NCI-H69 (cell line): ENCODE results near the gene ATIC.
"Not testable (repeated sequence)": the region's sequence is repeated elsewhere in the genome, so short reads cannot be mapped to it uniquely, and the experiment has no call there.

Experiments
- DNase-seq: peaks from one replicate; lab custom pipeline; 2025; lab: John Stamatoyannopoulos, UW

Gene ATIC

DNA sequence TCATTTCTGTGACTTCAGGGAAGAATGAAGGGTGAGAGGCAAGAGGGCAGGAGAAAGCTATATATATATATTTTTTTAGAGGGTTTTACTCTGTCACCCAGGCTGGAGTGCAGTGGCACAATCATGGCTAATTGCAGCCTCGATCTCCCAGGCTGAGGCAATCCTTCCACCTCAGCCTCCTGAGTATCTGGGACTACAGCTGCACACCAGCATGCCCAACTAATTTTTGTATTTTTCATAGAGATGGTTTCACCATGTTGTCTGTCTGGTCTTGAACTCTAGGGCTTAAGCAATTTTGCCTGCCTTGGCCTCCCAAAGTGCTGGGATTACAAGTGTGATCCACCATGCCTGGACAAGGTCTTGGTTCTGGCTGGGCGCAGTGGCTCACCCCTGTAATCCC lies 3.4 kb downstream of the ATIC start:
- no peak for DNase-seq

DNA sequence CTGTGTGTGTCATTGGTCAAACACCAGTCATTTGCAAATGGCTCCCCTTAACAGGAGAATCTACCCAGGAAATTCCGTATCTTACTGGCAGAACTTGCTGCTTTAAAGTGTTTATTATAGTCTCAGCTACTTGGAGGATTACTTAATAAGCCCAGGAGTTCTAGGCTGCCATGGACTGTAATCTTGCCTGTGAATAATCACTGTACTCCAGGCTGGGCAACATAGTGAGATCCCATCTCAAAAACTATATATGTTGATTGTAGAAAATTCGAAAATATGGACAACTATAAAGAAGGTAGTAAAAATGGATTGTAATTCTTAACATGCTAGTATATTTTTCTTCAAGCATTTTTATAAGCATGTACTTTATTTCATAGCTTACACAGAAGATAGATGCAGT lies 4.5 kb downstream of the ATIC start:
- no peak for DNase-seq

DNA sequence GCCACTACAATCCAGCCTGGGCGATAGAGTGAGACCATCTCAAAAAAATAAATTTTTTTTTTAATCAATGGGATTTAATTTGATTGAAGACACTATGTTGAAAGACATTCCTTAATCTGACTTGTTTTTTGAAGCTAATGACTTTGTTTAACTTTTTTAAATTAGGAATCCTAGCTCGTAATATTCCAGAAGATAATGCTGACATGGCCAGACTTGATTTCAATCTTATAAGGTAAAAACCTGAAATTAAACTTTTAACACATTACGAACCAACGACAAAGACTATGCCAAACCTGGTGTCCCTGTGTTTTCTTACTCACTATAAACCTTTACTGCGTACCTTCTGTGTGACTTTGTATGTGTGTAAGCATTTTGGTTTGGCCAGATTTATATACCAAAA lies 7.6 kb downstream of the ATIC start:
- DNase-seq: no peak

DNA sequence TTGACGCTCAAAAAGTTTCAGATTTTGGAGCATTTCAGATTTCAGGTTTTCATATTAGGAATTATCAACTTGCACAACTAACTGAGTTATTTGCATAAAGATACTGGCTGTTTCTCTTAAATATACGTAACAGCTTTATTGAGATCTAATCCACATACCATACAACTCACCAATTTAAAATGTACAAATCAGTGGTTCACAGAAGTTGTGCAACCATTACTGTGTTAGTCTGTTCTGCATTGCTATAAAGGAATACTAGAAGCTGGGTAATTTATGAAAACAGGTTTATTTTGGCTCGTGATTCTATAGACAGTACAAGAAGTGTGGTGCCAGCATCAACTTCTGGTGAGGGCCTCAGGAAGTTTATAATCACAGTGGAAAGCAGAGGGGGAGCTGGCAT lies 8.2 kb downstream of the ATIC start:
- no peak for DNase-seq

DNA sequence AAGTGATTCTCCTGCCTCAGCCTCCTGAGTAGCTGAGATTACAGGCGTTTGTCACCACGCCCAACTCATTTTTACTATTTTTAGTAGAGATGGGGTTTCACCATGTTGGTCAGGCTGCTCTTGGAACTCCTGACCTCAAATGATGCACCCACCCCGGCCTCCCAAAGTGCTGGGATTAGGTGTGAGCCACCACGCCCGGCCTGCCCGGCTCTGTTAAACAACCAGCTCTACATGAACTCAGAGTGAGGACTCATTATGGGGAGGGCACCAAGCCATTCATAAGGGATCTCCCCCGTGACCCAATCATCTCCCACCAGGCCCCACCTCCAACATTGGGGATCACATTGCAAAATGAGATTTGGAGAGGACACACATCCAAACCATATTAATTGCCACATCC lies 8.8 kb downstream of the ATIC start:
- no peak for DNase-seq

DNA sequence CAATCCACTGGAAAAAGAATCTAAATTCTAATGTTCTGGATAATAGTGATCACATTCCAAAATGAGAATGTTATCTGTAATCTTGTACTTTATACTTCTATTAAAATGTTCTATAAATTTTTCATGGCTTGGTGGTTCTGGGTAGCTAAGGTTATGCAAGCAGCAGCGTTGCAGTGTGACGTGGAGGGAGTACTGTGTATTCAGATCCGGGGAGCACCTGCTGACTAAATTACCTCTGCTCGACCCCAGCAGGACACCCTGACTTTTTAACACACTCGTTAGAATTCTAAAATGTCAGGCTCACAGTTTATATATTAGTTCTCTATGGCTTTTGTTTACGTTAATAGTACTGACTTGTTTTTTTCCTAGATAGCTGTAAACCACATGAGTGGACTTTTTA lies 13.0 kb downstream of the ATIC start:
- DNase-seq: no peak

DNA sequence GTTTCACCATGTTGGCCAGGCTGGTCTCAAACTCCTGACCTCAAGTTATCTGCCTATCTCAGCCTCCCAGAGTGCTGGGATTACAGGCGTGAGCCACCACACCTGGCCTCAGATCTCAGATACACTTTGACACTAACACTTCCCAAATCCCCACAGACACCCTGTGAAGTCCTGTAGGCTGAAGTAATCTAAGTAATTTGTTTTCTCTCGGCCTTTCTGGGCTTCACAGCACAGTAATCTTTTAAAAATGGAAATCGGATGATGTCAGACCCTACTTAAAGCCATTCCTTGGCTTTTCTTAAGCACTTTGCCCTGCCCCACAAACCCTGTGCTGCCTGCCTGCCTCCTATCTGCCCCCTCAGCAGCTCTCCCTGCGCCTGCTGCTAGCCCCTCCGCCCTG lies 16.2 kb downstream of the ATIC start:
- DNase-seq: no peak

DNA sequence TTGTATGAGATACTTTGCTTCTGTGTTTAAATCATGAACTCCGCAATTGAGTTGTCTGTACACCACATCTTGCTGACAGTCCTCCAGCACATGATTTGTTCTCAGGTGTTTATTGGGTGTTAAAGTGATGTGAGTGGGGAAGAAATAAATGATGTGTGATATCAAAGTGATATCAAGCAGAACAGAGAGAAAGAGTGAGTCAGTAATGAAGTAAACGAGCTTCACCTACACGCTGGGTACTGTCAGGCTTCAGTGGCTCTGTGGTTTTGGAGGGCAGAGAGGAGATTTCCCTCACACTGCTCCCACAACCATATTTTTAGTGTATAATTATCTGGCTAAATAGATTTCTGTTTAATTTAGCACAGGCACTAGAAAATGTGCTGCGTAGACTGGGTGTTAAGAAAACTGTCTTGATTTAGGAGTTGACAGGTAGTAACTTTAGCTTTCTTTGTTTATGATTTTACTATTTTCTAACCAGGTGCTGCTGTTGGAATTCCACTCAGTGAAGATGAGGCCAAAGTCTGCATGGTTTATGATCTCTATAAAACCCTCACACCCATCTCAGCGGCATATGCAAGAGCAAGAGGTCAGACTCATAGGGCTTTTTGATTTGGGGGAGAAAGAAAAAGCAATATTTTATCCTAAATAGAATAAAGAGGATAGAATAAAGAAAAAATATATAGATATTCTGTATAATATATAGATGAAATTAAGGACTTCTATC lies 21.2 kb downstream of the ATIC start:
- peak; percentile 31 for DNase-seq

DNA sequence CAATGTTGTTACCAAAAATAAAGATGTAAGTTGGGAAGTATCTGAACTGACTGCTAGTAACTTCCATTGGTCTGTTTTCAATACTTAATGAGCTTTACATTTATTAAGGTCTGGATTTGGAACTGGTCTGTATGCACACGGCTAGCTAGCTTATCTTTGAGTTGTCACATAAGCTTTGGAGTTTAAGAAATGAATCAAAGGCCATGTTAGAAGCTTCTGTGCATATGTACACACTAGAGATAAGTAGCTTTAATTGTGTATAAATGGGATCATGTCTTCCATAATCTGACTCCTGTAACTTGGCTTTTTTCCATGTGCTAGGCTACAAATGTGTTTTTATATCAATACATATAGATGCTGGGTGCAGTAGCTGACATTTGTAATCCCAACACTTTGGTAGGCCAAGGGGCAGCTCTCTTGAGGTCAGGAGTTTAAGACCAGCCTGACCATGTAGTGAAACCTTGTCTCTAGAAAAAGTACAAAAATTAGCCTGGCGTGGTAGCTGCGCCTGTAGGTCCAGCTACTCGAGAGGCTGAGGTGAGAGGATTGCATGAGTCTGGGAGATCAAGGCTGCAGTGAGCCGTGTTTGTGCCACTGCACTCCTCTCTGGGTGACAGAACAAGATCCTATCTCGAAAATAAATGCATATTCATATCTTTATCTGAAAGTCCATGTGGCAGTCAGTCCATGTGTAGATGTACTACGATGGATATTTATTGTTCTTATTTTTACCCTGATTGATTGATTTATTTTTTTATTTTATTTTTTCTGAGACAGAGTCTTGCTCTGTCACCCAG lies 27.2 kb downstream of the ATIC start:
- no peak for DNase-seq

DNA sequence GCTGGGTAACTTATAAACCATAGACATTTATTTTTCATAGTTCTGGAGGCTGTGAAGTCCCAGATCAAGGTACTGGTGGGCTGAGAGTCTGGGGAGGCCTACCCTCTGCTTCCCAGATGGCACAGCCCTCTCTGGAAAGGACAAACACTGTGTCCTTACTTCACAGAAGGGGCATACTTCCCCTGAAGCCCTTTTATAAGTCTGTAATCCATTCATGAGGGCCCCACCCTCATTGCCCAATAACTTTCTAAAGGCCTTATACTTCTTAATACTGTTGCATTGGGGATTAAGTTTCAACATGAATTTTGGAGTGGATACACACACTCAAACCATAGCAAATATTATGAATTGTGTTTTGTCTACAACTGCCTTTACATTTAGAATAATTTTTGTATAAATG lies 36.0 kb downstream of the ATIC start:
- no peak for DNase-seq

DNA sequence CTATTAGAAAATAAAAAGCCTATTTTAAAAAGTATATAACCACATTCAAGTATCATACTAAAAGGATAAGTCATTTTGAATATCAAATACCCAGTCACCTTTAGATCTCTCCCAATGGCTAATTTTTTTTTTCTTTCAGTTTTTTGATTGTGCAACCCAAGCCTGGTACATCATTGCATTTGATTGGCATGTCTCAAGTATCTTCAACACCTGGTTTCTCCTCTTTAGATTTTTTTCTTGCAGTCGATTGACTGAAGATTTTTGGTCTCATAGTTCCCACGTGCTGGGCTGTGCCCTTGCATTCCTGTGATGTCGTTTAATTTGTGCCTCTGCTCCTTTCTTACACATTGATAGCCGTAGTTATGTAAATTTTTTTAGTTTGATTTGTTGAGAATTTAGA lies 40.7 kb downstream of the ATIC start:
- no peak for DNase-seq

DNA sequence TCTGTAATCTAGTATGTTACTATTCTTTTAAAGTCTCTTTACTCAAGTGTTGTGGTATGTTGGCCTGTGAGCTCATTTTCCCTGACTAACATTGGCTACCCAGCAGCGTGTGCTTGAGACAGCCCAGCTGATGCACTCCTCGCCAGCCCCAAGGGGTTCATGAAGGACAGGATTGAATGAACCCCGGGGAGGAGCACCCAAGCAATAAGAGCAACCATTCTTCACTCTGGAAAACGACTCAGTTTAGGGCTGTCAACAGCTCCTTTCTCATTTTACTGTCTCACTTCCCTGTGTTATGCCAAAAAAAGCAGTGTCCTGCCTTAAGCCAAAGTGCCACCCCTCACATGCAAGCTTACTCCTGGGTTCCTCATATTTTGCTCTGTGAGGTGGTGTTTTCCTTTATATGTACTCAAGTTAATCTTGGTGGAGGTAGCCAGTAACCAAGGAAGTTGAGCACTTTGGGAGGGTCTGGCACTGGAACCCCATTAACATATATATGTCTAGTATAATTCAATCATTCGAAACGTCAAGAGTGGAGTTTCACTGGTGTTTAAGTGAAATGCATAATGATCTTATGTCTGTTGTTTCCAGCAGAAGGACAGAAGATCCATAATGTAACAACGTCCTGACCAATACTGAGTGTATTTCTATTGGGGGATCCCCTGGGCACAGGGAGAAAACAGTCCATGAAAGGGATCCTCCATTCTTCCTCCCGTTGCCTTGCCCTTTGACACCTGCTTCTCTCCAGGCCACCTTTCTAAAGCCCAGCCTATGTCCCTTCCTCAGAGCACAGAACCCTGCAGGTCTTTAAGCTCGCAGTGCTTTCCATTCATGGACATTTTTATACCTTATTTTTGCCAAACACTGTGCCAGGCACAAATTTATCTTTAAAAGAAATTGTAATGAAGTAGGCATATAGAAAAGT lies 43.2 kb downstream of the ATIC start:
- DNase-seq: no peak

DNA sequence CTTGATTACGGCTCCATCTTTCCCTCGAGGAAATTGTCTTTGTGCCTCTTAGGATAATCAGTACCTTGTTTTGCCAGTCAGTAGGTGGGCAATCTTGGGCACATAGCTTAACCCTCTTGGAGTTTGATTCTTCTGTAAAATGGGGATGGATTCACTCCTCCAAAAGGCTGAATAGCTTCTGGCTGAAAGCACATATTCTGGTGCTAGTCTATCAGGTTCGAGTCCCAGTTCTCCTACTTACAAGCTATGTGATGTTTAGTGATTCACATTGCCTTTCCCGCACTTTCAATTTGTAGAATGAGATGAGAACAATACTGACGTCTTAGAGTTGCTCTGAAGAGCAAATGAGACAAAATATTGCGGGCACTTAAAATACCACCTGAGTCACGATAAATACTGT lies 43.9 kb downstream of the ATIC start:
- DNase-seq: no peak

DNA sequence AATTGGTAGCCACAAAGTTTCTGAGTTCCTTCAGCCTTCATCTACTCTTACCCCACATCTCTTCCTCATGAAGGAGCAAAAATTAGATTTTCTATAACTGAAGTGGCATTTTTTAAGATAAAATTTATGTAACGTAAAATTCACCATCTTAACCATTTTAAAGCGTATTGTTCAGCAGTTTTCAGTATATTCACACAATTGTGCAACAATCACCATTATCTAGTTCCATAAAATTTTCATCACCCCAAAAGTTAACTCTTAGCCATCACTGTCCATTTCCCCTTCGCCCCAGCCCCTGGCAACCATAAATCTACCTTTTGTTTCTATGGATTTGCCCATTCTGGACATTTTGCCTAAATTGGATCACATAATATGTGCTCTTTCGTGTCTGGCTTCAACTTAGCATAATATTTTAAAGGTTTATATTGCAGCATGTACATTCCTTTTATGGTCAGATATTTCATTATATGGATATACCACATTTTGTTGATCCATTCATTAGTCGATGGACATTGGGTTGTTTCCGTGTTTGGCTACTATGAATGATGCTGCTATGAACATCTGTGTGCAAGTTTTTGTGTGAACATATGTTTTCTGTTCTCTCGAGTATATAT lies 44.6 kb downstream of the ATIC start:
- DNase-seq: no peak

DNA sequence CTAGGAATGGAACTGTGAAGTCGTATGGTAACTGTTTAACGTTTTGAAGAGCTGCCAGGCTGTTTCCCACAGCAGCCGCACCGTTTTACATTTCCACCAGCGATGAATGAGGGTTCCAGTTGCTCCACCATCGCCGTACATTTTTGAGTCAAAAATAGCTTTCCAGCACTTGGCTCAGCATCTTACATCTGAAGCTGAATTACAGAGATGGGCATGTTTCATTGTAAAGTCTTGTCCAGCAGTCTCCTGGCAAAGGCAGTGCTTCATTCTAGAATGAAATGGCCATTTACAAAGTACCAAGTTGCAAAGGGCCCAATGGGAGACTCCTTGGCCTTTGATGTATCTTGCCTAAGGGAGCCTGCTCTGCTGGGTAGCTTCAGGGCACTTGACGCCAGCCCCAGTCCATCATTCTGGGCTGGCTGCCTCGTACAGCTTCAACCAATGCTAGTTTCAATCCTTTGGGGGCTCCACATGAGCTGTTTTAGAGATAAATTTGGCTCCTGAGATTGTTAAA lies 45.1 kb downstream of the ATIC start:
- DNase-seq: no peak

DNA sequence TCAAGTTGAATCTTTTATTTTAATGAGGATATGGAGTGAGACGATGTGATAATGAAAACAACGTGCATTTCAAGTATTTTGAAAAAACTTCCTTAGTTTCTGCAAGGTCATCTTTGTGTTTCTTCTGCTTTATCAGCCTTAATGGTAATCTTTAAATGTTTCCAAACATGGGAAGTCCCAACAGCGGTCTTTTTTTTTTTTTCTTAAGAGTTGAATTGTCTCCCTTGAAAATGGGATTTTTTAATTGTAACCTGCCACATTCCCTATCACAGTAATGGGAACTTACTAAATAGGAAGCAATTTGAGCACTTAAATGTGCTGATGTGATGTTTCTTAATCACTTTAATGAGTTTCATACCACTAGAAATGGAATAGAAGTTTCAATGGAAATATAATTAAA lies 45.8 kb downstream of the ATIC start:
- DNase-seq: no peak

DNA sequence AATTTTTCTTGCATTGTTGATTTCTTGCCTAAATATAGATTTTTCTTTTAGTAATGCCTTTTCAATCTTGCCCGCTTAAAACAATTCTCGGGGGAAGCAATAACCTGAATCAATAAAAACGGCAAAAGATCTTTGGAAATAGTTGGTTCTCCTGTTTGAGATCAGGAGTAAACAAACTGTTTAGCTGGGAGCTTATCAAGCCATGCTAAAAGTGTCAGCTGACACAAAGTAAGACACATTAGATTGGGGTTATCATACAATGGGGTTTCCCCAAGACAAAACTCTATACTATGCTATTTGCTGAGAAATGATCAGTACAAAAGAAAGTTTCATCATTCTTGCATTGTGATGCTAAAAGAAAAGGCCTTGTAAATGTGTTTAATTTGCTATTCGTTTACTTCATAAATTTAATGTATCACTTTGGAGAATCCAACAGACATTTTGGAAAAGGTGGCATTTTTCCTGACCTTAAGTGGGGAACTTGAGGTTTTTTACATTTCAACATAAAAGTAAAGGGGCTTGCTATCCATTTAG lies 46.5 kb downstream of the ATIC start:
- no peak for DNase-seq

DNA sequence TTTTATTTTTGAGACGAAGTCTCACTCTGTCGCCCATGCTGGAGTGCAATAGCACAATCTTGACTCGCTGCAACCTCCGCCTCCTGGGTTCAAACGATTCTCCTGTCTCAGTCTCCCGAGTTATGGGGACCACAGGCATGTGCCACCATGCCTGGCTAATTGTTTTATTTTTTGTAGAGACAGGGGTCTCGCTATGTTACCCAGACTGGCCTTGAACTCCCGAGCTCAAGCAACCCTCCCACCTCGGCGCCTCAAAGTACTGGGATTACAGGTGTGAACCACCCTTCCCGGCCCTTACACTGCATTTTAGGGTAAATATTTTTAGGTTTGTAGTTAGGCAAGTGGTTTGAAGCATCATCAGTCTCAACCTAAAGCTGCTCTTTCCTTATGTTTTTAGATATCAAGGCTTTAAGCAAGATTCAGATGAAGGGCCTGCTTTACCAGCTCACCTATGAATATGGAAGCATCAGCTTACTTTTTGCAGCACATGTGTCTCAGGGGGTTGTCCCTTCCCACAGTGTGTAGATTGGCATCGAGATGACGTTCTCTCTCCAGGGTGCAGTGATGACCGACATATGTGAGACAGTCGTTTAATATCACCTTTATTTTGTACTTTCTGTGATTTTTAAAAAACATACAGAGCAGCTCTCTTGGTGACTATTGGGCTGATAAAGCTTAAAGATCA lies 47.2 kb downstream of the ATIC start:
- no peak for DNase-seq

DNA sequence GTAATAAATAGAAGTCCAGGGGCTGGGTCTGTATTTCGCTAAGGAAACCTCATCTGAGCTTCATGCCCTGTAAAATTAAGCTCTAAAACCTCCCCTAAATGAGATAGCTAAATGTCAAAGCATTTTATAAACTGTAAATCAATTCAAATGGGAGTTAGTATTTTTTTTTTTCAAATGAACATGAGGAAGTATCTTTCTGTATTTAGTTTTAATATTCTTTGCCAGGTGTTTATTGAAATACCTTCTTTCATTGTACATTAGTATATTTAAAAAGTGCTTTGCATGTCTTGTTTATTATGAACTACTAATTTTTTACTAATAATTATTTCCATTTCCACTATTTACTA lies 47.7 kb downstream of the ATIC start:
- DNase-seq: no peak

DNA sequence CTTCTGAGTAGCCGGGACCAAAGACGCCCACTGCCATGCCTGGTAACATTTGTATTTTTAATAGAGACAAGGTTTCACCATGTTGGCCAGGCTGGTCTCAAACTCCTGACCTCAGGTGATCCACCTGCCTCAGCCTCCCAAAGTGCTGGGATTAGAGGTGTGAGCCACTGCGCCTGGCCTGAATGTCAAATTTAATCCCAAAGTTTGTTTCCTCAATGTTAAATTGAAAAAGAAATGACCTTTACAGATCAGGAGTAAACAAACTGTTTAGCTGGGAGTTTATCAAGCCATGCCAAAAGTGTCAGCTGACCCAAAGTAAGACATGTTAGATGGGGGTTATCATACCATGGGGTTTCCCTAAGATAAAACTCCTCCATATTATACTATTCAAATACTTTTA lies 48.2 kb downstream of the ATIC start:
- not testable (repeated sequence) for DNase-seq

DNA sequence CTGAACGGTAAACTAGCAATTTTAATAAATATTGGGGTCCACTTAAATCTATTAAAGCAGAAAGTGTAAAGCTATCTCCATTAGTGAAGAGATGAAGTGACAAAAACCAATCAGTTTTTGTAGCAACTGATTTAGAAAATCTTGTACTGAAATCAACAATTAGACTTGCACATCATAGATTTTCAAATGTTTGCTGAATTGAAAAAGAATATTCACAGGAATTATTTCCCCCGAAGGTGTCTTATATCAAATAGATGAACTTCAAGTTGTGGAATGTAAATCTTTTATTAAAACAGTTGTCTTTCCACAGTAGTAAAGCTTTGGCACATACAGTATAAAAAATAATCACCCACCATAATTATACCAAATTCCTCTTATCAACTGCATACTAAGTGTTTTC lies 48.7 kb downstream of the ATIC start:
- DNase-seq: no peak
